AG09319 (cell line): ENCODE measurements around the gene AMIGO1.

ENCODE experiments used
- DNase-seq: peaks from one replicate; pipeline ENCODE4 v3.0.0-alpha.2; 2010; ENCODE audit warnings: low read depth; ENCODE audit errors: extremely low read depth
- CTCF ChIP-seq: IDR thresholded peaks from 2 replicates; pipeline ENCODE4 v1.5.1; 2011; ENCODE audit warnings: low read depth, mild to moderate bottlenecking, inconsistent platforms, low read length, moderate library complexity

AMIGO1 gene

GRCh38 chr1:109466452-109467300 lies 42.9 kb downstream of the AMIGO1 start, which contains the start of gene SYPL2:
Gene SYPL2, plus strand, starts transcription at chr1:109466546. Its CDS starts 298 bp downstream, at chr1:109466844.
- no peak; the same call in 1 of the 2 replicates for TF ChIP-seq CTCF
- no peak for DNase-seq

GRCh38 chr1:109466125-109466451 lies 43.4 kb downstream of the AMIGO1 start:
- TF ChIP-seq CTCF: no peak
- no peak for DNase-seq

- TF ChIP-seq CTCF: no peak
- DNase-seq: no peak
Observed at GRCh38 chr1:109457819-109458218, 51.7 kb downstream of the AMIGO1 start.

GRCh38 chr1:109454497-109455133 lies 54.9 kb downstream of the AMIGO1 start:
- no peak for DNase-seq

More at GRCh38 chr1:109454497-109455133, 54.9 kb downstream of the AMIGO1 start:
- no peak for TF ChIP-seq CTCF
